ENCODE results near the gene OTOS.

GRCh38 chr2:240162032-240162431 is 21.6 kb upstream of the OTOS start:
- TF ChIP-seq RCOR1 (IDR thresholded peaks at IDR 0.05; ENCODE audit: borderline replicate concordance in 1 of 2, low read depth in 2 of 2, low read length in 2 of 2) (no peak), CTBP1 (IDR thresholded peaks at IDR 0.05; ENCODE audit: borderline replicate concordance) (no peak), ZNF583 (CRISPR knock-in tag; IDR thresholded peaks at IDR 0.05) (no peak), BHLHE40 (IDR thresholded peaks at IDR 0.05; ENCODE audit: low read length) (no peak)
